ENCODE measurements around the gene CRYGS. TPM values are rescaled to one million over a fixed set of nuclear protein-coding genes. Genes with fewer than 3 reads are reported as not detected.

CRYGS gene
- total RNA-seq, 1 donor from 2014 or later, result 7.8 TPM

DNA sequence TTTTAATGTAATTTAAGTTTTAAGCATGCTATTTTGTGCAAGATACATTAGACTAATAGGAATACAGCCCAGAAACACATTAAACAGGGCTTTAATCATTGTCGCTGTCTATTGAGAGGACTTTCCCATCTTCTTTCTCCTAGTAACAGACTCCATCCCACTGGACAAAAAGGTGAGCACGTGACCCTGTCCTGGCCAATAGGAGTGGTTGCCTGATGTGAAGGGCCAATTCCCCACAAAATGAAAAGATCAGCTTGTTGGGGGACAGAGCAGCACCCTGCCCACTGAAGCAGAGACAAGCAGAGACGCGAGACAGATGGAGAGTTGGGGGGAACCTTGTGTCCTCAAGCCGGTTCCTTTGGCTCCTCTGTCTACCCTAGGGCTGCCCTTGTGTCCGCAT lies 21.2 kb downstream of the CRYGS start:
- Mint-ChIP-seq H3K4me3 (no peak overlapping the region), H3K9me3 (peaks cover 5% of the 10 kb centered on the region), H3K4me1 (ENCODE audit: unreplicated experiment) (peaks cover 35% of the 10 kb centered on the region), H3K27me3 (peaks cover 8% of the 10 kb centered on the region), H3K27ac (no peak overlapping the region), H3K36me3 (no peaks in the 10 kb centered on the region)
- TF ChIP-seq, protein P1, sequence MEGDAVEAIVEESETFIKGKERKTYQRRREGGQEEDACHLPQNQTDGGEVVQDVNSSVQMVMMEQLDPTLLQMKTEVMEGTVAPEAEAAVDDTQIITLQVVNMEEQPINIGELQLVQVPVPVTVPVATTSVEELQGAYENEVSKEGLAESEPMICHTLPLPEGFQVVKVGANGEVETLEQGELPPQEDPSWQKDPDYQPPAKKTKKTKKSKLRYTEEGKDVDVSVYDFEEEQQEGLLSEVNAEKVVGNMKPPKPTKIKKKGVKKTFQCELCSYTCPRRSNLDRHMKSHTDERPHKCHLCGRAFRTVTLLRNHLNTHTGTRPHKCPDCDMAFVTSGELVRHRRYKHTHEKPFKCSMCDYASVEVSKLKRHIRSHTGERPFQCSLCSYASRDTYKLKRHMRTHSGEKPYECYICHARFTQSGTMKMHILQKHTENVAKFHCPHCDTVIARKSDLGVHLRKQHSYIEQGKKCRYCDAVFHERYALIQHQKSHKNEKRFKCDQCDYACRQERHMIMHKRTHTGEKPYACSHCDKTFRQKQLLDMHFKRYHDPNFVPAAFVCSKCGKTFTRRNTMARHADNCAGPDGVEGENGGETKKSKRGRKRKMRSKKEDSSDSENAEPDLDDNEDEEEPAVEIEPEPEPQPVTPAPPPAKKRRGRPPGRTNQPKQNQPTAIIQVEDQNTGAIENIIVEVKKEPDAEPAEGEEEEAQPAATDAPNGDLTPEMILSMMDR (conservative IDR thresholded peaks at IDR 0.05), result no peak
- DNase-seq (ENCODE audit: extremely low spot score, unreplicated experiment), result no peak

DNA sequence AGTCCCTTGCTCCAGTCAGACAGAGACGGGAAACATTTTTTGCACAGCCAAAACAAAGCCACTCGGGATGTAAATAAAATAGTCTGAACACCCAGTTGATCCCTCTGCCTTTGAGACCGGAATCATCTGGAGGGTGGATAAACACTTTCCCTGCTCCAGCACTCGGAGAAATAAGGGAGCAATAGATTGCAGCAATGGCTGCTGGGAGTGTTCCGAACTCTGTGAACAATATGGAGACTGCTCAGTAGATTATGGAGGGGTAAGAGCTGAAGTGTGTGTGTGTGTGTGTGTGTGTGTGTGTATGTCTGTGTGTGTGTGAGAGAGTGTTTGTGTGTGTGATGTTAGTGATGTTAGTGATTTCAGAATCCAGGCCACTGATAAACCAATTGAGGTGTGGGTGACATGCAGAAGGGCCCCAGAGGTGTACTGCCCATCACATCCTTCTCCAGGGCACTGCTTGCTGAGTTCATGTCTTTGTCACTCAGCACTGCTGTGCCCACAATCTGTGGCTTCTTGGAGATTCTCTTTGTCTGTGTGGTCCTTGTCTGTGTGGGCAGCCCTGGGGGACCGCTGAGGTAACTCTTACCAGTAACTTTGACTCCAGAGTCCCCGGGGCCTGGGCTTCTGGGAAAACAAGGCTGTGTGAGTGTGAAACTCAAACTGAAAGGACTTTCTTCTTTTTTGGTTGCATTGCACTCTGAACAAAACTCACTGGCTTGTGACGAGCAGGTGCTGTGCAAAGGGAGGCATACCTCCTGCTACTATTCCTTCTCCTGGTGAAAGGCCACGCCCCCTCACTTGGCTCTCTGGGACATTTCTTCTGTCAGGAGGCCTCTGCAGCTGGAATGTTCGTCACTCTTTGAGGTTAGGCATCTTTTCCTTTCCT lies 23.0 kb downstream of the CRYGS start:
- no peaks in the 10 kb centered on the region for H3K9me3 Mint-ChIP-seq
- peaks cover 7% of the 10 kb centered on the region for H3K27me3 Mint-ChIP-seq
- no peak overlapping the region for H3K27ac Mint-ChIP-seq
- peaks cover 30% of the 10 kb centered on the region for H3K4me1 Mint-ChIP-seq (ENCODE audit: unreplicated experiment)
- DNase-seq (ENCODE audit: extremely low spot score, unreplicated experiment), result no peak
- TF ChIP-seq, protein P1 (conservative IDR thresholded peaks at IDR 0.05), result no peak
- H3K4me3 Mint-ChIP-seq, result no peak overlapping the region
- H3K36me3 Mint-ChIP-seq, result no peaks in the 10 kb centered on the region

DNA sequence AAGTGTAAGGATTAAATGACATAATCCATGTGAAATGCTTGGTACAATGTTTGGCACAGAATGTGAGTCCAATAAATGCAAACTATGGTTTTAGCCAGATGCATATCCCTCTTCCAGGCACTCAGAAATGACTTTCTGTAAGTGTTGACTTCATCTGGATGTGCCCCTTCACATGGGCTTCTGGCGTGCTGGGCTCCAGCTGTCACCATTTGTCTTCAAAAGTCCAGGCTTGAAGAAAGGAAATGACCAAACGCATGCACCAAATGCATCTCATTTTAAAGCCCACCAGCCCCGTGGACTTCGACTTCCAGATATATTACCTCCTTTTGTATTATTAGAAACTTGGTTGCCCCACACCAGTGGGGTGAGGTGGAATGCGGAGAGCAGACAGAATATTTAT lies 23.7 kb downstream of the CRYGS start:
- no peak overlapping the region for H3K4me3 Mint-ChIP-seq
- no peak for DNase-seq (ENCODE audit: extremely low spot score, unreplicated experiment)

DNA sequence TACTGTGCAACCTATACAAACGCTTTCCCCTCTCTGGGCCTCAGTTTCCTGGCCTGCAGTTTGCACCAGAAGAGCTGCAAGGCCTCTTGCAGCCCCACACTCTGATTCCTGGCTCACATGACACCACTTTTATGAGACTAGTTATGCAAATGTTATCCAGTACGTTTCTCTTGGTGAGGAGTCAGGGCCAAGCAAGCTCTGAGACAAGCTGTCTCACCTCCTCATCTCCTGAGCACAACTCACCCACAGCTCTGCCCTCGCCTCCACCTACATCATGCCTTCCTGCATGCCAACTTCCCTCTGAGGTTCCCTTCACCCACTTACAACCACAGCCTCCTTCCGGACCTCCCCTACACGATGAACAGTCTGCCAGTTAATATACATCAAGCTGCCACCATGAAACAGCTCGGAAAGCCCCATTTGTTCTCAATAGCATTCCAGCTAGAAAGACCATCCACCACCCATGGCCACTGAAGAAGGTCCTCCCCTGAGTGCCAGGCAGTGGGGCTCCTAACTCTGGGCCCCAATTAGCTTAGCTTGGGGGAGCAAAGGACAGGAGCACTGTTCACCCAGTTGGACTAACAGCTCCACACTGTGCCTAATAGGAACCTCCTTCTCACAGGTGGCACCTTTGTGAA lies 25.0 kb downstream of the CRYGS start:
- Mint-ChIP-seq H3K9me3 (no peaks in the 10 kb centered on the region), H3K27me3 (peaks cover 22% of the 10 kb centered on the region), H3K27ac (no peak overlapping the region), H3K4me1 (ENCODE audit: unreplicated experiment) (peaks cover 20% of the 10 kb centered on the region), H3K36me3 (no peaks in the 10 kb centered on the region), H3K4me3 (no peak overlapping the region)
- TF ChIP-seq, protein P1 (conservative IDR thresholded peaks at IDR 0.05), result no peak
- no peak for DNase-seq (ENCODE audit: extremely low spot score, unreplicated experiment)

More for the DNA sequence above, 23.7 kb downstream of the CRYGS start:
- Mint-ChIP-seq H3K27ac (no peak overlapping the region), H3K36me3 (no peaks in the 10 kb centered on the region), H3K27me3 (peaks cover 12% of the 10 kb centered on the region), H3K4me1 (ENCODE audit: unreplicated experiment) (peaks cover 24% of the 10 kb centered on the region), H3K9me3 (no peaks in the 10 kb centered on the region)
- TF ChIP-seq, protein P1 (conservative IDR thresholded peaks at IDR 0.05), result no peak

DNA sequence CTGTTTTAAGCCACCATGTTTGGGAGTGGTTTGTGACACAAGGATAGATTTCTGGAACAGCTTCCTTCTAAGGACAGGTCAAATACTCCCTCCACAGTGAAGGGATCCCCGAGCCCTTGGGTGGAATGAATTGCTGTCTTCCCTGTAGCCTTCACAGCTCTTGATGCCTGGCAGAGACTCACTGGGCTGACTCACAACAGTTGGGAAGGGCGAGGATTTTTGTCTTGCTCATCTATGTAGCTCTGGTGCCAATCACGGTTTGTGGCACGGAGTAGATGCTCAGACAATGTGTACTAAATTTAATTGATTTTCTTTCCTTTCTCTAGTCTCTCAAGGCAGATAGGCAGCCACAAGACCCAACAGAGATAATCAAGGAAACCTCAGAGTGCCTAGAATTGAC lies 27.0 kb downstream of the CRYGS start:
- Mint-ChIP-seq H3K4me3 (no peak overlapping the region), H3K27ac (no peak overlapping the region), H3K27me3 (peaks cover 33% of the 10 kb centered on the region), H3K36me3 (no peaks in the 10 kb centered on the region), H3K4me1 (ENCODE audit: unreplicated experiment) (peaks cover 19% of the 10 kb centered on the region), H3K9me3 (no peaks in the 10 kb centered on the region)
- DNase-seq (ENCODE audit: extremely low spot score, unreplicated experiment), result no peak
- TF ChIP-seq, protein P1 (conservative IDR thresholded peaks at IDR 0.05), result no peak

Data from type B pancreatic cell (in vitro differentiated cells).